GM12892 (cell line): ENCODE data around the gene UFD1.

Experiments
- POLR2A ChIP-seq: IDR thresholded peaks from 2 replicates; pipeline ENCODE4 v1.6.1; 2011; ENCODE audit warnings: low read depth, low read length, control low read depth
- POLR2AphosphoS5 ChIP-seq: IDR thresholded peaks from 2 replicates; pipeline ENCODE4 v1.6.1; 2011; ENCODE audit warnings: low read depth, low read length, control low read depth
- TAF1 ChIP-seq: IDR thresholded peaks from 2 replicates; pipeline ENCODE4 v1.6.1; 2011; ENCODE audit warnings: low read depth, mild to moderate bottlenecking, control low read depth, low read length, borderline replicate concordance

DNA sequence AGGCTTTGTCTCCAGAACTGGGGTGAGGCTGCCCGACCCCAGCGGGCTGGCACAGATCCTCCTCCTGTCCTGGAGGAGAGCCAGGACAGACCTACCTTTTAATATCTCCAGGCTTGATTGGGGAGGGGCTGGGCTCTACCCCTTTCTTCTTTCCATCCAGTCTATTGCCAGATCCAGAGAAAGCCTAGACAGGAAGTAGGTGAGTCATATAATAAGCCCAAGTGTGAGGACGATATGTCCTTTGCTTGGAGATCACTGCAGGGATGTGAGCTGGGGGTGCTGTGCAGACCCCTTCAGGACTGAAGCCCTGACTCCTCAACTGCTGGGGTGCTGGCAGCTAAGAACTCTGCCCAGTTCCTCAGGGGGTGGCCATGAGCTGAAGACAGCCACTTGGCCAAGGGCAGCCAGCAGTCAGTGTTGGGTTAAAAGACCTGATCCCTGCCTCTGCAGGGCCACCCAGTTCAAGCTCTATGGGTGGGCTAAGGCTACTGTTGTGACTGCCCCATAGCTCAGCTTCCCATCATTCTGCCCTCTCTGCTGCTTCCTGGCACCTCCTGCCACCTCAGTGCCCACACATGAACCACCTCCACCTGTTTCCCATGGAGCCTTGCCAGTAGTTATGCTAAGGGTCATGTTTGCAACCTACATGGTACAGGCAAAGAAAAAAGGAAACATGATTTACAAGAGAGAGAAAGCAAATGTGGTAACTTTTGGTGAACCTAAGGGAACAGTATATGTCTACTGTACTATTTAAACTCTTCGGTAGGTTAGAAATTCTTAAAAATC is 23.2 kb downstream of the UFD1 start:
- TF ChIP-seq POLR2AphosphoS5 (no peak), POLR2A (no peak), TAF1 (no peak)
